Activated B cell treated with CpG ODN at 0.5 μM for 24 hours (primary cell): ENCODE data around the gene PRDX4. TPM values are rescaled to one million over a fixed set of nuclear protein-coding genes. Genes with fewer than 3 reads are reported as not detected.

ENCODE experiments used
- ATAC-seq: fragments of 200-7000 bp; cut with Tn5 transposase; one replicate; pipeline ENCODE4 v1.10.0; 2021; ENCODE audit warnings: low read depth, mild to moderate bottlenecking, moderate library complexity
- CTCF ChIA-PET: fragments of 350-600 bp; sonication (Branson Sonifier 250); formaldehyde crosslinking; loops from one replicate; lab custom pipeline; 2021; ENCODE audit warnings: antibody characterized with exemption; lab: Charles Lee
- POLR2A ChIA-PET: fragments of 350-600 bp; sonication (Branson Sonifier 250); formaldehyde crosslinking; loops from one replicate; lab custom pipeline; 2021; ENCODE audit warnings: antibody characterized with exemption; lab: Charles Lee
- DNase-seq: peaks from one replicate; pipeline ENCODE4 v3.0.0; 2022
- H3K27ac Mint-ChIP-seq: one replicate; pipeline ENCODE4 v1.8.0; 2020; ENCODE audit warnings: mixed read lengths
- H3K27me3 Mint-ChIP-seq: one replicate; pipeline ENCODE4 v1.8.0; 2021; ENCODE audit warnings: mixed read lengths
- H3K36me3 Mint-ChIP-seq: one replicate; pipeline ENCODE4 v1.8.0; 2021; ENCODE audit warnings: low read depth, mixed read lengths
- H3K4me1 Mint-ChIP-seq: one replicate; pipeline ENCODE4 v1.8.0; 2021; ENCODE audit warnings: mixed read lengths
- H3K4me3 Mint-ChIP-seq: one replicate; pipeline ENCODE4 v1.8.0; 2020; ENCODE audit warnings: mild to moderate bottlenecking, mixed read lengths
- H3K9me3 Mint-ChIP-seq: one replicate; pipeline ENCODE4 v1.8.0; 2020; ENCODE audit warnings: mixed read lengths
- intact Hi-C: fragments of 100-400 bp; cut with micrococcal nuclease; formaldehyde crosslinking; loops from one replicate; pipeline ENCODE4 v1.15.1; 2024
- total RNA-seq: library from RNA; stranded (reverse); gene quantifications from 2 replicates; pipeline ENCODE4 v1.2.3, GENCODE V29; 2022
- TF ChIP-seq, protein P1 (sequence below): fragments of 200-600 bp; IDR thresholded peaks from one replicate; pipeline ENCODE4 v1.8.0; 2022; ENCODE audit warnings: antibody characterized with exemption, mild to moderate bottlenecking

The PRDX4 gene
- total RNA-seq: 29.2 and 35.5 TPM in 2 replicates

DNA sequence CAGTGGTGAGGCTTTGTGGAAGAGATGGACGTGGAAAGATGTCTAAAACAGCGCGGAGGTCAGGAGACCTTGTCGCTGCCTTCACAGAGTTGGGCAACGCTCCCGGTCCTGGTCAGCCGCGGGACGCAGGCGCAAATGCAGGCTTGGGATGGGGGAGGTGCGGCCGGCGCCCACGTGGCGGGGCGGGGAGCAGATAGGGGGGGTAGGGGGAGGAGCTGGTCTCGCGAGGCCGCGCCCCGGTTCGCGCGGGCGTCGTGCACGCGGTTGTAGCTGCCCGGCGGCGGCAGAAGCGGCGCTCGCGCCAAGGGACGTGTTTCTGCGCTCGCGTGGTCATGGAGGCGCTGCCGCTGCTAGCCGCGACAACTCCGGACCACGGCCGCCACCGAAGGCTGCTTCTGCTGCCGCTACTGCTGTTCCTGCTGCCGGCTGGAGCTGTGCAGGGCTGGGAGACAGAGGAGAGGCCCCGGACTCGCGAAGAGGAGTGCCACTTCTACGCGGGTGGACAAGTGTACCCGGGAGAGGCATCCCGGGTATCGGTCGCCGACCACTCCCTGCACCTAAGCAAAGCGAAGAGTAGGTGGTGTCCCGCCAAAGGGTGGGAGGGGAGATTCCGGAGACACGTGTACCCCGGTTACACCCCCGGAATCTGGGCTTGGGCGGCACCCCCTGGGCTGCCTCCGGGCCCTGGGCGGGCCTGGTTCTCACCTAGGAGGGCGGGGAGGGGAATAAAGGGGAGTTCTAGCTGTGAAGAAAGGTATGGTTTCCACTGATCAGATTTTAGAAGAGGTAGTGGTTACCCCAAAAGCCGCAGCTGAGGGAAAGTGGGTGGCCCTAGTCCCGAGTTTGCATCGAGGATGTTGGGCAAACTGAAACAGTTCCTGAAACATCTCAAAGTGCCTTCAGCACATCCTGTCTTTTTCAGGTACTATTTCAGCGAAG, at the start of gene PRDX4:
TSS of gene PRDX4 (plus strand) at position 255 of the 939 bp plus-strand sequence. CDS start at position 333, 78 bp downstream.
- Mint-ChIP-seq H3K4me1 (peaks cover 25% of the 10 kb centered on the region), H3K27ac (peak within 1 kb of the TSS; percentile 91), H3K9me3 (no peaks in the 10 kb centered on the region), H3K27me3 (no peaks in the 10 kb centered on the region), H3K36me3 (peaks cover 11% of the 10 kb centered on the region), H3K4me3 (peak within 1 kb of the TSS; percentile 84)
- intact Hi-C loops: loop anchor here (1.0 to 10.0 kb wide), 6 partner anchors 105 to 797 kb away; partner anchors contain the start of genes APOO, KLHL15, PDK3 and SAT1
- ChIA-PET CTCF (interaction anchor here (0.9 kb wide), 1 partner anchor 241 kb away, joined by 3 read pairs; no protein-coding TSS in a partner anchor), POLR2A (interaction anchor here (0.6 to 1.8 kb wide), 8 partner anchors 9 to 387 kb away, joined by 3 to 13 read pairs (median 4); partner anchors contain the start of genes CXorf58, EIF2S3 and SAT1)
- DNase-seq: peak; percentile 66
- TF ChIP-seq, protein P1, sequence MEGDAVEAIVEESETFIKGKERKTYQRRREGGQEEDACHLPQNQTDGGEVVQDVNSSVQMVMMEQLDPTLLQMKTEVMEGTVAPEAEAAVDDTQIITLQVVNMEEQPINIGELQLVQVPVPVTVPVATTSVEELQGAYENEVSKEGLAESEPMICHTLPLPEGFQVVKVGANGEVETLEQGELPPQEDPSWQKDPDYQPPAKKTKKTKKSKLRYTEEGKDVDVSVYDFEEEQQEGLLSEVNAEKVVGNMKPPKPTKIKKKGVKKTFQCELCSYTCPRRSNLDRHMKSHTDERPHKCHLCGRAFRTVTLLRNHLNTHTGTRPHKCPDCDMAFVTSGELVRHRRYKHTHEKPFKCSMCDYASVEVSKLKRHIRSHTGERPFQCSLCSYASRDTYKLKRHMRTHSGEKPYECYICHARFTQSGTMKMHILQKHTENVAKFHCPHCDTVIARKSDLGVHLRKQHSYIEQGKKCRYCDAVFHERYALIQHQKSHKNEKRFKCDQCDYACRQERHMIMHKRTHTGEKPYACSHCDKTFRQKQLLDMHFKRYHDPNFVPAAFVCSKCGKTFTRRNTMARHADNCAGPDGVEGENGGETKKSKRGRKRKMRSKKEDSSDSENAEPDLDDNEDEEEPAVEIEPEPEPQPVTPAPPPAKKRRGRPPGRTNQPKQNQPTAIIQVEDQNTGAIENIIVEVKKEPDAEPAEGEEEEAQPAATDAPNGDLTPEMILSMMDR: no peak
- peak; percentile 85 for ATAC-seq

DNA sequence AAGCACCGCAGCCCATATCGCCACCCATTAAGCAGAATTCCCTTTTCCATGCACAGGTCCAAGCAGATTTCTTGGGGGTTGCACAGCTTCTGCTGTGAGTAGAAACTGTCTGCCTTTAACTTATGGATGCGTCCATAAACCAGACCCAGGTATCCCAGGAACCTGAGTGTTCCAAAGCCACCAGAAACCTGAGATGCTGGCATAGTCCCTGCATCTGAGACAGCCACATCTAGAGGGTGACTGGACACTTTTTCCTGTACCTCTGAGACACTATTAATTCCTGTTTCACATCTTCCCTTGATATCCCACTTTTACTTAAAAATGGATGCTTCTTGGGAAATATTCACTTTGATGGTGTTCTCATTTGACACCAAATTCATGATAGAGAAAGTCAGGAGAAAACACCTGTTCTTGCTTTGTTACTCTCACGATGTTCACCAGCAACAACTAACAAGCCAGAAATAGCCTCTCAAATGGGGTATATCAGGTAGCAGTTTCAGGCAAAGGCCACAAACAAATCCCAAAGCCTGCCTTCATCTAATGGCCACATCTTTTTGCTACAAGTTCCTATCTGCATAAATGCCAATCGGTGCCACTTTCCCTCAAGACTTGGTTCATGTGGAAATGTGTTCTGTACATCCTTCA, 45.5 kb upstream of the PRDX4 start:
- intact Hi-C loops: no loop called here
- H3K27me3 Mint-ChIP-seq: no peaks in the 10 kb centered on the region
- DNase-seq (no peak), ATAC-seq (no peak)
- no peaks in the 10 kb centered on the region for H3K36me3 Mint-ChIP-seq
- ChIA-PET POLR2A (no interaction called here), CTCF (no interaction called here)
- H3K27ac Mint-ChIP-seq: no peak overlapping the region
- no peaks in the 10 kb centered on the region for H3K4me1 Mint-ChIP-seq
- TF ChIP-seq, protein P1: no peak
- H3K4me3 Mint-ChIP-seq: no peak overlapping the region
- H3K9me3 Mint-ChIP-seq: no peaks in the 10 kb centered on the region

DNA sequence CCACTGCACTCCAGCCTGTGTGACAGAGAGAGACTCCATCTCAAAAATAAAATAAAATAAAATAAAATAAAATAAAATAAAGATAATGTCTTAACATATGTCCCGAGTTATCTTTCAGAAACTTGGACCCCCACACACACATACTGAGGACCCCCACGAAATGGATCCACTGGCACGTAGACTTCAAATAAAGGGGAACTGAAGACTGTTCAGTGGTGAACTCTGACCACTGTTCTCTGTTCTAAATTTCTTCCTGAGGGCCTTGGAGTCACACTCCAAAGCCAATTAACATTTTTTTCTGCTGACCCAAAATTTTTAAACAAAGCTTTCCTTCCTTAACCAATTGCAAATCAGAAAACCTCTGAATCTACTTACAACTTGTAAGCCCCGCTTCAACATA, 43.5 kb upstream of the PRDX4 start:
- TF ChIP-seq, protein P1: no peak
- Mint-ChIP-seq H3K36me3 (no peaks in the 10 kb centered on the region), H3K4me1 (no peaks in the 10 kb centered on the region), H3K9me3 (no peaks in the 10 kb centered on the region), H3K4me3 (no peak overlapping the region), H3K27ac (no peak overlapping the region), H3K27me3 (no peaks in the 10 kb centered on the region)
- POLR2A ChIA-PET: no interaction called here
- CTCF ChIA-PET: no interaction called here
- intact Hi-C loops: no loop called here
- ATAC-seq: no peak
- no peak for DNase-seq

DNA sequence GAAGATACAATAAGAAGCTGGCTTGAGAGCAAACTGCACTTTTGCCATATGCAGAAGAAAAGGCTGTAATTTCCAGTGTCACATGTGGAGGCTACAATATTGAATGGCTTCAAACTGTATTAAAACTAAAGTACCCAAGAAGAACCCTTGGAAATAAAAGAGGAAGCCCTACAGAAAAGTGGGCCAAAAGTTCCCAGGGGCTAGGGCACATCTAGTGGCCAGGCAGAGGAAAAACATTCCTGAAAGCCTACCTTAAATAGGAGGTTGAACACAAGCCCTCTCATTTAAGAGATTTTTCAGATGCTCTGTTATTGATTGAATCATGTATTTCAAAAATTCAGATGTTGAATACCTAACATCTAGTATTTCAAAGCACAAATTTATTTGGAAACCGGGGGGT, 40.6 kb upstream of the PRDX4 start:
- intact Hi-C loops: no loop called here
- POLR2A ChIA-PET: no interaction called here
- Mint-ChIP-seq H3K9me3 (no peaks in the 10 kb centered on the region), H3K27ac (no peak overlapping the region), H3K4me1 (no peaks in the 10 kb centered on the region), H3K4me3 (no peak overlapping the region), H3K27me3 (no peaks in the 10 kb centered on the region), H3K36me3 (no peaks in the 10 kb centered on the region)
- ATAC-seq: no peak
- TF ChIP-seq, protein P1: no peak
- CTCF ChIA-PET: no interaction called here
- no peak for DNase-seq

DNA sequence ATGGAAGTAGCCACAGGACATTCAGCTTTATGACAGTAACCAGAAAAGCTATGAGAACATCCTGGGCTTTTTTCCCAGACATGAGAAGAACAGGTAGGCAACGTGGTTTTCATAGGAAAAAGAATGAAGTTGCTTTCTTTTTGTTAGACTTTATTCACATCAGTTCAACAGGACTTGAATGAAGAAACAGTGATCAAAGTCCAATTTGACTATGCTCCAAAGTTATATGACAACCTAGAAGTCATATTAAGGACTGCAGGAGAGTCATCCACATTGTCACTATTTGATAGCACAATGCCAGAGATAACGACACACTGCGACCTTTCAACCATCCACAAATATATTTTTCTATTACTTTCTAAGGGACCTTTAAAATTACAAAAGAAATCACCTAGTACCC, 39.2 kb upstream of the PRDX4 start:
- POLR2A ChIA-PET: no interaction called here
- Mint-ChIP-seq H3K27me3 (no peaks in the 10 kb centered on the region), H3K4me3 (no peak overlapping the region), H3K36me3 (no peaks in the 10 kb centered on the region), H3K27ac (no peak overlapping the region), H3K9me3 (no peaks in the 10 kb centered on the region), H3K4me1 (no peaks in the 10 kb centered on the region)
- TF ChIP-seq, protein P1: no peak
- no peak for DNase-seq
- intact Hi-C loops: no loop called here
- no peak for ATAC-seq
- CTCF ChIA-PET: no interaction called here
